AG09319 (cell line): Measurements from ENCODE around the gene TUSC7.

Experiments
- DNase-seq: peaks from one replicate; pipeline ENCODE4 v3.0.0-alpha.2; 2010; ENCODE audit warnings: low read depth; ENCODE audit errors: extremely low read depth
- TF ChIP-seq, protein P1 (sequence below): IDR thresholded peaks from 2 replicates; pipeline ENCODE4 v1.5.1; 2011; ENCODE audit warnings: low read depth, mild to moderate bottlenecking, inconsistent platforms, low read length, moderate library complexity

The TUSC7 gene

GRCh38 chr3:116757315-116757714 lies 47.7 kb downstream of the TUSC7 start:
- TF ChIP-seq, protein P1, sequence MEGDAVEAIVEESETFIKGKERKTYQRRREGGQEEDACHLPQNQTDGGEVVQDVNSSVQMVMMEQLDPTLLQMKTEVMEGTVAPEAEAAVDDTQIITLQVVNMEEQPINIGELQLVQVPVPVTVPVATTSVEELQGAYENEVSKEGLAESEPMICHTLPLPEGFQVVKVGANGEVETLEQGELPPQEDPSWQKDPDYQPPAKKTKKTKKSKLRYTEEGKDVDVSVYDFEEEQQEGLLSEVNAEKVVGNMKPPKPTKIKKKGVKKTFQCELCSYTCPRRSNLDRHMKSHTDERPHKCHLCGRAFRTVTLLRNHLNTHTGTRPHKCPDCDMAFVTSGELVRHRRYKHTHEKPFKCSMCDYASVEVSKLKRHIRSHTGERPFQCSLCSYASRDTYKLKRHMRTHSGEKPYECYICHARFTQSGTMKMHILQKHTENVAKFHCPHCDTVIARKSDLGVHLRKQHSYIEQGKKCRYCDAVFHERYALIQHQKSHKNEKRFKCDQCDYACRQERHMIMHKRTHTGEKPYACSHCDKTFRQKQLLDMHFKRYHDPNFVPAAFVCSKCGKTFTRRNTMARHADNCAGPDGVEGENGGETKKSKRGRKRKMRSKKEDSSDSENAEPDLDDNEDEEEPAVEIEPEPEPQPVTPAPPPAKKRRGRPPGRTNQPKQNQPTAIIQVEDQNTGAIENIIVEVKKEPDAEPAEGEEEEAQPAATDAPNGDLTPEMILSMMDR, result no peak
- DNase-seq, result no peak

DNA sequence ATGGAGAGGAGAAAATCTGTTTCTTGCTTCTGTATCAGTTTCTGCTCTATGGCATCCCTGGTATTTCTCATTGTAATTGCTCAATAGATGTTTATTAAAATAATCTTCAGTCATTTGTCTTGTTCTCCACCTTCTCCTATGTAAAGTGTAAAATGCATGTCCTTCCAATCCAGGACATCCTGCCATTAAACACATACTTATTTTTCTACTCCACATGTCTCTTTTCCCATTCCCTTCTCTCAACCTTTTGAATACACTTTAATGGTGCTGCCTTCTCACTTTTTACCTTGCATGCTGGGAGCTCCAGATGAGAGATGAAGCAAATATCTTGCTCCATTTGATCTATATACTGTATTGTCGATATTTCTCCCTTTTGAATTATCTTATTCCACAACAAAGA lies 49.7 kb downstream of the TUSC7 start:
- TF ChIP-seq, protein P1, result no peak
- no peak for DNase-seq
